GM18502 (cell line): Measurements from ENCODE around the gene KLC4.

Experiments used
- ATAC-seq: cut with Tn5 transposase; IDR thresholded peaks from one replicate; pipeline ENCODE4 v1.9.1; 2021; ENCODE audit warnings: mild to moderate bottlenecking; ENCODE audit not compliant: unreplicated experiment, poor library complexity

The KLC4 gene

GRCh38 chr6:43120944-43121913, 61.8 kb downstream of the KLC4 start:
- ATAC-seq: no peak

DNA sequence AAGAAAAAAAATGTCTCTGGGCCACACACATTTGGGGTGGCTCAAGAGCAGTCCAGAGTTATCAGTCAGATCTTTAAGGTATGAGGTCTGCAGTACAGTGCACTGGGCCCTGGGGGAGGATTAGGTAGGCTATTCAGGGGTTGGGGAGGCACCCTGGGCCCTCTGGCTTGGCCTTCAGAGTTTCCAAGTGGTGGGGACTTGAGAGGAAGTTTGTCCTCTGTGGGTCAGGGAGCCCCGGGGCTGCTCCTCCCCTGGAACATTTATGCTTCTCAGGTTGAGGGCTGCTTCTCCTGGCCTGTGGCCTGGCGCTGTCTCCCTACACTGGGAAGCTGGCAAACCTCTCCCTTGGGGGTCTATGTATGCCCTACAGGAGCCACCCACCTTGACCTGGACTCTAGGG, 62.7 kb downstream of the KLC4 start:
- ATAC-seq: no peak

GRCh38 chr6:43123461-43124314, 64.3 kb downstream of the KLC4 start:
- ATAC-seq: no peak

DNA sequence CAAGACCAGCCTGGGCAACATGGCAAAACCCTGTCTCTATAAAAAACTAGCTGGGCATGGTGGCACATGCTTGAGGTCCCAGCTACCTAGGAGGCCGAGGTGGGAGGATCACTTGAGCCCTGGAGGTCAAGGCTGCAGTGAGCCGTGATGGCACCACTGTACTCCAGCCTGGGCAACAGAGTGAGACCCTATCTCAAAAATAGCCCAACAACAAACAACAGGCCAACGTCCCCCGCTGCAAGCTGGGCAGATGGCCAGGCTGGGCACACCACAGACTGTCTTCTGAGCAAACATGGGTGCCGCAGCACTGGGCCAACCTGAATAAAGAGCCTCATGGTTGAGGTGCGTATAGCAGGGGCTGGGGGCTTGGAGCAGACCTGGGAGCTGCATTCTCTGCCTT, 65.0 kb downstream of the KLC4 start:
- ATAC-seq: no peak
